Nephron (organoid): ENCODE data around the gene NCOA3.

Source experiments
- H3K27ac Mint-ChIP-seq, 3 experiments: 2 replicates each; pipeline ENCODE4 v1.8.0; 2020; ENCODE audit warnings: mixed read lengths in 3 of 3, mild to moderate bottlenecking in 2 of 3, moderate library complexity in 1 of 3
- H3K27me3 Mint-ChIP-seq: 2 replicates; pipeline ENCODE4 v1.8.0; 2021; ENCODE audit warnings: low read depth, mild to moderate bottlenecking, moderate library complexity, mixed read lengths
- H3K36me3 Mint-ChIP-seq: 2 replicates; pipeline ENCODE4 v1.8.0; 2020; ENCODE audit warnings: low read depth, mixed read lengths
- H3K4me1 Mint-ChIP-seq: 2 replicates; pipeline ENCODE4 v1.8.0; 2020; ENCODE audit warnings: mixed read lengths
- H3K4me3 Mint-ChIP-seq, 3 experiments: 2 replicates each; pipeline ENCODE4 v1.8.0; 2020; ENCODE audit warnings: mild to moderate bottlenecking in 3 of 3, mixed read lengths in 3 of 3, moderate library complexity in 2 of 3
- H3K9me3 Mint-ChIP-seq: 2 replicates; pipeline ENCODE4 v1.8.0; 2020; ENCODE audit warnings: mixed read lengths
- CTCF ChIP-seq, 3 experiments: fragments of 200-600 bp; sonication (generic); IDR thresholded peaks; one replicate each; pipeline ENCODE4 v1.5.0; 2021; ENCODE audit warnings: antibody characterized with exemption in 3 of 3; ENCODE audit not compliant: unreplicated experiment in 3 of 3

The NCOA3 gene

GRCh38 chr20:47481330-47482216 lies 20.1 kb upstream of the NCOA3 start:
- Mint-ChIP-seq H3K27ac (no peak overlapping the region), H3K9me3 (no peaks in the 10 kb centered on the region), H3K4me3 (no peak overlapping the region), H3K27me3 (no peaks in the 10 kb centered on the region), H3K4me1 (no peaks in the 10 kb centered on the region), H3K36me3 (no peaks in the 10 kb centered on the region)
- no peak for TF ChIP-seq CTCF (IDR thresholded peaks at IDR 0.05; ENCODE audit: unreplicated experiment in 3 of 3)

GRCh38 chr20:47482705-47483104 lies 19.0 kb upstream of the NCOA3 start:
- H3K4me3 Mint-ChIP-seq: no peak overlapping the region
- H3K36me3 Mint-ChIP-seq: no peaks in the 10 kb centered on the region
- TF ChIP-seq CTCF (IDR thresholded peaks at IDR 0.05; ENCODE audit: unreplicated experiment in 3 of 3): no peak
- H3K4me1 Mint-ChIP-seq: peaks cover 8% of the 10 kb centered on the region
- no peak overlapping the region for H3K27ac Mint-ChIP-seq
- no peaks in the 10 kb centered on the region for H3K27me3 Mint-ChIP-seq
- no peaks in the 10 kb centered on the region for H3K9me3 Mint-ChIP-seq

- H3K4me3 Mint-ChIP-seq: no peak overlapping the region
- H3K4me1 Mint-ChIP-seq: peaks cover 8% of the 10 kb centered on the region
- no peak overlapping the region for H3K27ac Mint-ChIP-seq
- no peaks in the 10 kb centered on the region for H3K9me3 Mint-ChIP-seq
- H3K27me3 Mint-ChIP-seq: peaks cover under 1% of the 10 kb centered on the region
- TF ChIP-seq CTCF (IDR thresholded peaks at IDR 0.05; ENCODE audit: unreplicated experiment in 3 of 3): no peak
- H3K36me3 Mint-ChIP-seq: no peaks in the 10 kb centered on the region
Measured at GRCh38 chr20:47484303-47484702, 17.4 kb upstream of the NCOA3 start.

GRCh38 chr20:47487175-47487917 lies 14.3 kb upstream of the NCOA3 start:
- peak overlapping the region in 2 of 3 experiments; percentile 2 to 64 for H3K27ac Mint-ChIP-seq
- no peaks in the 10 kb centered on the region for H3K9me3 Mint-ChIP-seq
- peaks cover 3% of the 10 kb centered on the region for H3K27me3 Mint-ChIP-seq
- no peaks in the 10 kb centered on the region for H3K36me3 Mint-ChIP-seq
- no peak overlapping the region for H3K4me3 Mint-ChIP-seq
- no peak for TF ChIP-seq CTCF (IDR thresholded peaks at IDR 0.05; ENCODE audit: unreplicated experiment in 3 of 3)
- H3K4me1 Mint-ChIP-seq: peaks cover 8% of the 10 kb centered on the region

- Mint-ChIP-seq H3K36me3 (no peaks in the 10 kb centered on the region), H3K27ac (no peak overlapping the region), H3K9me3 (no peaks in the 10 kb centered on the region), H3K4me1 (peaks cover 18% of the 10 kb centered on the region), H3K27me3 (peaks cover 3% of the 10 kb centered on the region), H3K4me3 (no peak overlapping the region)
- no peak for TF ChIP-seq CTCF (IDR thresholded peaks at IDR 0.05; ENCODE audit: unreplicated experiment in 3 of 3)
Measured at GRCh38 chr20:47489448-47489872, 12.2 kb upstream of the NCOA3 start.
